RWPE1 (cell line): ENCODE data around the gene MOCS3.

Experiments
- CTCF ChIA-PET: fragments of 350-600 bp; sonication (Branson Sonifier 250); formaldehyde crosslinking; extraction: SDS; loops from one replicate; lab custom pipeline; 2021; lab: Yijun Ruan, JAX
- POLR2A ChIA-PET: fragments of 400-600 bp; formaldehyde crosslinking; extraction: SDS; loops from one replicate; lab custom pipeline; 2020; ENCODE audit warnings: antibody characterized with exemption; ENCODE audit not compliant: low non-redundant PET; lab: Yijun Ruan, JAX
- DNase-seq: peaks from one replicate; pipeline ENCODE4 v3.0.0; 2012; ENCODE audit warnings: low spot score
- H3K27ac ChIP-seq: fragments of 450-650 bp; 2 replicates; pipeline ENCODE4 v1.5.1; 2017
- TF ChIP-seq, protein P1 (sequence below): fragments of 450-650 bp; conservative IDR thresholded peaks from 2 replicates; pipeline ENCODE4 v1.5.1; 2017; ENCODE audit warnings: low read depth, mild to moderate bottlenecking

Gene MOCS3

DNA sequence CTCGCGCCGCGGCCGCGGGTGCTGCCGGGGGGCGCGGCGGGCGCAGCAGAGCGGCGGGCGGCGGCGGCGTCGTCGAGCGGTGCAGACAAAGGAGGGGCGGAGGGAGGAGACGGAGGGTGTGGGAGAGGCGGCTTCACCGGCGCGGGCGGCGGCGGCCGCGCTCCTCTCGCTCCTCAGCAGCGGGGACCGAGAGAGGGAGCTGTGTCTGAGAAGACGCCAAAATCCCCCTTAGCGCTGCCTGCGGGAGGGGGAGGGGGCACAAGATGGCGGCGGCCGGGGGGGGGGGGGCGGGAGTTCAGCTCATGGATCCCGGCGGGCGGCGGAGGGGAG lies 27.7 kb upstream of the MOCS3 start:
- H3K27ac ChIP-seq: peak overlapping the region; percentile 96
- DNase-seq: no peak
- ChIA-PET POLR2A (interaction anchor here (0.6 to 2.1 kb wide), 7 partner anchors 11 to 140 kb away, joined by 4 to 10 read pairs (median 5); partner anchors contain the start of genes BCAS4, DPM1 and MOCS3), CTCF (interaction anchor here (0.6 to 7.6 kb wide), 12 partner anchors 9 to 382 kb away, joined by 3 to 58 read pairs (median 4); partner anchors contain the start of gene BCAS4)
- TF ChIP-seq, protein P1, sequence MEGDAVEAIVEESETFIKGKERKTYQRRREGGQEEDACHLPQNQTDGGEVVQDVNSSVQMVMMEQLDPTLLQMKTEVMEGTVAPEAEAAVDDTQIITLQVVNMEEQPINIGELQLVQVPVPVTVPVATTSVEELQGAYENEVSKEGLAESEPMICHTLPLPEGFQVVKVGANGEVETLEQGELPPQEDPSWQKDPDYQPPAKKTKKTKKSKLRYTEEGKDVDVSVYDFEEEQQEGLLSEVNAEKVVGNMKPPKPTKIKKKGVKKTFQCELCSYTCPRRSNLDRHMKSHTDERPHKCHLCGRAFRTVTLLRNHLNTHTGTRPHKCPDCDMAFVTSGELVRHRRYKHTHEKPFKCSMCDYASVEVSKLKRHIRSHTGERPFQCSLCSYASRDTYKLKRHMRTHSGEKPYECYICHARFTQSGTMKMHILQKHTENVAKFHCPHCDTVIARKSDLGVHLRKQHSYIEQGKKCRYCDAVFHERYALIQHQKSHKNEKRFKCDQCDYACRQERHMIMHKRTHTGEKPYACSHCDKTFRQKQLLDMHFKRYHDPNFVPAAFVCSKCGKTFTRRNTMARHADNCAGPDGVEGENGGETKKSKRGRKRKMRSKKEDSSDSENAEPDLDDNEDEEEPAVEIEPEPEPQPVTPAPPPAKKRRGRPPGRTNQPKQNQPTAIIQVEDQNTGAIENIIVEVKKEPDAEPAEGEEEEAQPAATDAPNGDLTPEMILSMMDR: no peak

DNA sequence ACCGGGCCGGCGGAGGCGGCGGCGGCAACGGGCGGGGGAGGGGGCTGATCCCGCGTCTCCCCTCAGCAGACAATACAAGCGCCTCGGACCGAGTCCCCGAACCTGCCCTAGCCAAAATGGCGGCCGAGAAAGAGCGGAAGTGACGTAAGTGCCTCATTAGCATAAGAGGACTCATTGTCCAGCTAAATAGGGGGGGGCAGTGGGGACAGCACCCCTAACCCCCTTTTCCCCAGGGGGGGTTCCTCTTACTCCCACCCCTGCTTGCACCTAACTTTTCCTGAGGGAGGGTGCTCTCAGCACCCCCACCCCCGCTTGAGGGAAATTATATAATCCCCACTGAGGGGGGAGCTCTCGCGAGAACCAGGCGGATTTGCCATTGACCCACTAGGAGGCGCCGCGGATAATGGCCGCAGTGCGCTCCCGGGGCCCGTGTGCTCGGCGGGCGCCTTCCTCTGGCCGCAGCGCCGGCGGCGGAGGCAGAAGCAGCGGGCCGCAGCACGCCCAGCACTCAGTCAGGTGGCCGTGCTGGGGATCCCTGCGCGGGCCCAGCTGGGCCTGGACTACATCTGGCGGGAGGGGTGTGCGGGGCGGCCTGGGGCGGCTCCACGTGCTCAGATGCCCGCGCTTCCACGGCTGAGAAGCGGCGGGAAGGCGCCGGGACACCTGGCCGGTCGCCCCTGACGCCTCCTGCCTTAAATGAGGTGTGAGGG lies 27.2 kb upstream of the MOCS3 start, which contains the start of gene ADNP:
Gene ADNP (minus strand): TSS at position 132 of the 710 bp plus-strand sequence. CDS start 27,441 bp downstream, outside the sequence.
- TF ChIP-seq, protein P1: peak; percentile 87
- DNase-seq: peak; percentile 90
- ChIA-PET POLR2A (interaction anchor here (0.5 to 2.1 kb wide), 9 partner anchors 10 to 170 kb away, joined by 3 to 10 read pairs (median 5); partner anchors contain the start of genes BCAS4, DPM1 and MOCS3), CTCF (interaction anchor here (0.6 to 7.6 kb wide), 15 partner anchors 9 to 742 kb away, joined by 3 to 58 read pairs (median 4); partner anchors contain the start of gene BCAS4)
- H3K27ac ChIP-seq: peak within 1 kb of the TSS; percentile 96

- CTCF ChIA-PET: interaction anchor here (0.6 to 7.6 kb wide), 12 partner anchors 9 to 1124 kb away, joined by 3 to 58 read pairs (median 4); partner anchors contain the start of genes BCAS4, DPM1 and MOCS3
- peak overlapping the region; percentile 96 for H3K27ac ChIP-seq
- TF ChIP-seq, protein P1: no peak
- DNase-seq: no peak
- POLR2A ChIA-PET: interaction anchor here (0.5 to 2.1 kb wide), 6 partner anchors 10 to 141 kb away, joined by 4 to 10 read pairs (median 4); partner anchors contain the start of genes BCAS4, DPM1 and MOCS3
Observed at GRCh38 chr20:50932016-50932485, 26.6 kb upstream of the MOCS3 start.

GRCh38 chr20:50932691-50933280 lies 25.8 kb upstream of the MOCS3 start:
- no peak overlapping the region for H3K27ac ChIP-seq
- ChIA-PET POLR2A (interaction anchor here (0.5 kb wide), 1 partner anchor 111 kb away, joined by 4 read pairs; no protein-coding TSS in a partner anchor), CTCF (interaction anchor here (0.7 to 1.7 kb wide), 5 partner anchors 8 to 1123 kb away, joined by 3 to 12 read pairs (median 5); partner anchors contain the start of genes BCAS4, DPM1 and MOCS3)
- no peak for DNase-seq
- TF ChIP-seq, protein P1: no peak

- ChIA-PET CTCF (interaction anchor here (0.6 to 1.7 kb wide), 3 partner anchors 12 to 139 kb away, joined by 3 to 12 read pairs (median 4); partner anchors contain the start of gene BCAS4), POLR2A (no interaction called here)
- TF ChIP-seq, protein P1: no peak
- peak overlapping the region; percentile 30 for H3K27ac ChIP-seq
- DNase-seq: no peak
Observed at GRCh38 chr20:50933589-50933988, 25.0 kb upstream of the MOCS3 start.

- DNase-seq: no peak
- peak overlapping the region; percentile 5 for H3K27ac ChIP-seq
- ChIA-PET POLR2A (no interaction called here), CTCF (interaction anchor here (1.1 kb wide), 1 partner anchor 12 kb away, joined by 5 read pairs; the partner anchor contains the start of gene ADNP)
- TF ChIP-seq, protein P1: no peak
Observed at GRCh38 chr20:50943069-50943468, 15.5 kb upstream of the MOCS3 start.
